CD4-positive, alpha-beta T cell treated with Interleukin-10 for 1 hour (primary cell): ENCODE data around the gene SPRED2.

ENCODE experiments used
- DNase-seq: peaks from one replicate; pipeline ENCODE4 v3.0.0-alpha.2; 2020

SPRED2 gene

GRCh38 chr2:65382776-65383357 is 49.5 kb downstream of the SPRED2 start:
- DNase-seq, result peak; percentile 66

GRCh38 chr2:65382323-65382722 is 50.1 kb downstream of the SPRED2 start:
- DNase-seq, result no peak

GRCh38 chr2:65381607-65382051 is 50.8 kb downstream of the SPRED2 start:
- DNase-seq, result no peak

GRCh38 chr2:65380255-65380654 is 52.1 kb downstream of the SPRED2 start:
- DNase-seq, result no peak

GRCh38 chr2:65379721-65380171 is 52.7 kb downstream of the SPRED2 start:
- no peak for DNase-seq

GRCh38 chr2:65379223-65379622 is 53.2 kb downstream of the SPRED2 start:
- DNase-seq, result no peak

GRCh38 chr2:65378290-65378689 is 54.1 kb downstream of the SPRED2 start:
- DNase-seq, result no peak

GRCh38 chr2:65377556-65378192 is 54.7 kb downstream of the SPRED2 start:
- no peak for DNase-seq

GRCh38 chr2:65375723-65376122 is 56.7 kb downstream of the SPRED2 start:
- DNase-seq, result no peak

- no peak for DNase-seq
These were observed 57.4 kb downstream of the SPRED2 start for GRCh38 chr2:65374999-65375398.

GRCh38 chr2:65374575-65374974 is 57.8 kb downstream of the SPRED2 start:
- no peak for DNase-seq

GRCh38 chr2:65373365-65373918 is 59.0 kb downstream of the SPRED2 start:
- no peak for DNase-seq

- DNase-seq, result no peak
These were observed 59.8 kb downstream of the SPRED2 start for GRCh38 chr2:65372619-65373018.

- DNase-seq, result no peak
These were observed 61.3 kb downstream of the SPRED2 start for GRCh38 chr2:65371074-65371434.

- no peak for DNase-seq
These were observed 61.9 kb downstream of the SPRED2 start for GRCh38 chr2:65370387-65371073.

- DNase-seq, result no peak
These were observed 62.4 kb downstream of the SPRED2 start for GRCh38 chr2:65369980-65370379.

GRCh38 chr2:65369574-65369973 is 62.8 kb downstream of the SPRED2 start:
- DNase-seq, result no peak

GRCh38 chr2:65368468-65368867 is 63.9 kb downstream of the SPRED2 start:
- DNase-seq, result no peak

- DNase-seq, result no peak
These were observed 64.9 kb downstream of the SPRED2 start for GRCh38 chr2:65367524-65367923.

- peak; percentile 6 for DNase-seq
These were observed 65.7 kb downstream of the SPRED2 start for GRCh38 chr2:65366595-65367125.

GRCh38 chr2:65364986-65365733 is 67.2 kb downstream of the SPRED2 start:
- no peak for DNase-seq

- no peak for DNase-seq
These were observed 68.3 kb downstream of the SPRED2 start for GRCh38 chr2:65363879-65364666.
